Colonic mucosa (tissue), 4 donors: ENCODE data around the gene GRHL1. TPM values are rescaled to one million over a fixed set of nuclear protein-coding genes. Genes with fewer than 3 reads are reported as not detected.
A peak's percentile ranks its signal among the peaks of the same experiment; 100 is the strongest.

Experiments used
- DNase-seq: peaks from one replicate; pipeline ENCODE4 v3.0.0-alpha.2; 2020
- H3K27ac ChIP-seq: fragments of 200-600 bp; one replicate; pipeline ENCODE4 v1.8.0; 2021
- H3K27me3 ChIP-seq: fragments of 200-600 bp; one replicate; pipeline ENCODE4 v1.8.0; 2021
- H3K36me3 ChIP-seq: fragments of 200-600 bp; one replicate; pipeline ENCODE4 v1.8.0; 2021
- H3K4me1 ChIP-seq: fragments of 200-600 bp; one replicate; pipeline ENCODE4 v1.8.0; 2021; ENCODE audit warnings: mild to moderate bottlenecking
- H3K4me3 ChIP-seq: fragments of 200-600 bp; one replicate; pipeline ENCODE4 v1.8.0; 2021
- H3K9ac ChIP-seq, 2 donors: one replicate each; pipeline ENCODE4 v1.7.0; 2013; ENCODE audit warnings: control low read depth in 2 of 2, low read depth in 2 of 2, low read length in 2 of 2
- H3K9me3 ChIP-seq: fragments of 200-600 bp; one replicate; pipeline ENCODE4 v1.8.0; 2021
- CTCF ChIP-seq: fragments of 200-600 bp; IDR thresholded peaks from one replicate; pipeline ENCODE4 v1.8.0; 2022; ENCODE audit warnings: antibody characterized with exemption, mild to moderate bottlenecking
- intact Hi-C: fragments of 100-400 bp; cut with DNase I; formaldehyde crosslinking; loops from one replicate; pipeline ENCODE4 v1.14.1; 2022
- total RNA-seq, 2 donors: library from RNA; stranded (reverse); fragmentation: NEBNext Ultra II Directional in 1 of 2; extraction: Animal tissue kit (Norgen Biotek cat#: 25700) in 1 of 2; gene quantifications; one replicate each; pipeline ENCODE4 v1.2.1, GENCODE V29; 2021
- donor health status: healthy.
- donor health status: DM: no; HTN: no; CAD: no.
- donor health status: DM: no; HTN: no; CAD: no.

The GRHL1 gene
- total RNA-seq, 2 donors from 2014 or later, result 1.6 to 1.9 TPM

GRCh38 chr2:9981655-9982054 is 30.2 kb downstream of the GRHL1 start:
- DNase-seq, result no peak
- intact Hi-C loops, result loop anchor here (5.0 kb wide), 1 partner anchor 66 kb away; no protein-coding TSS in a partner anchor
- H3K27ac ChIP-seq, result no peak overlapping the region
- no peaks in the 10 kb centered on the region for H3K36me3 ChIP-seq
- no peaks in the 10 kb centered on the region for H3K4me1 ChIP-seq
- H3K9ac ChIP-seq, result no peak overlapping the region
- no peaks in the 10 kb centered on the region for H3K27me3 ChIP-seq
- no peak overlapping the region for H3K4me3 ChIP-seq
- no peak for TF ChIP-seq CTCF
- no peaks in the 10 kb centered on the region for H3K9me3 ChIP-seq

GRCh38 chr2:9982248-9982647 is 30.8 kb downstream of the GRHL1 start:
- Histone ChIP-seq H3K27ac (no peak overlapping the region), H3K4me3 (no peak overlapping the region), H3K9ac (no peak overlapping the region), H3K27me3 (no peaks in the 10 kb centered on the region), H3K36me3 (no peaks in the 10 kb centered on the region), H3K4me1 (no peaks in the 10 kb centered on the region), H3K9me3 (no peaks in the 10 kb centered on the region)
- intact Hi-C loops, result loop anchor here (5.0 kb wide), 1 partner anchor 65 kb away; no protein-coding TSS in a partner anchor
- TF ChIP-seq CTCF, result no peak
- no peak for DNase-seq

- intact Hi-C loops, result loop anchor here (5.0 kb wide), 1 partner anchor 64 kb away; no protein-coding TSS in a partner anchor
- H3K27ac ChIP-seq, result no peak overlapping the region
- TF ChIP-seq CTCF, result no peak
These were observed 31.4 kb downstream of the GRHL1 start for GRCh38 chr2:9982891-9983290.

GRCh38 chr2:9983401-9984216 is 32.1 kb downstream of the GRHL1 start:
- no peak for TF ChIP-seq CTCF
- Histone ChIP-seq H3K9ac (no peak overlapping the region), H3K27me3 (no peaks in the 10 kb centered on the region), H3K4me3 (no peak overlapping the region), H3K27ac (no peak overlapping the region), H3K36me3 (no peaks in the 10 kb centered on the region), H3K9me3 (no peaks in the 10 kb centered on the region), H3K4me1 (no peaks in the 10 kb centered on the region)
- intact Hi-C loops, result loop anchor here (5.0 kb wide), 1 partner anchor 64 kb away; no protein-coding TSS in a partner anchor
- DNase-seq, result no peak

More at GRCh38 chr2:9982891-9983290, 31.4 kb downstream of the GRHL1 start:
- Histone ChIP-seq H3K9me3 (no peaks in the 10 kb centered on the region), H3K27me3 (no peaks in the 10 kb centered on the region), H3K9ac (no peak overlapping the region), H3K4me3 (no peak overlapping the region), H3K36me3 (no peaks in the 10 kb centered on the region), H3K4me1 (no peaks in the 10 kb centered on the region)
- no peak for DNase-seq

- peak; percentile 79 for TF ChIP-seq CTCF
- no peaks in the 10 kb centered on the region for H3K9me3 ChIP-seq
- no peaks in the 10 kb centered on the region for H3K27me3 ChIP-seq
- no peaks in the 10 kb centered on the region for H3K4me1 ChIP-seq
- no peak for DNase-seq
- intact Hi-C loops, result loop anchor here (5.0 kb wide), 1 partner anchor 63 kb away; no protein-coding TSS in a partner anchor
- no peaks in the 10 kb centered on the region for H3K36me3 ChIP-seq
- peak overlapping the region; percentile 36 for H3K27ac ChIP-seq
- H3K9ac ChIP-seq, result no peak overlapping the region
- H3K4me3 ChIP-seq, result no peak overlapping the region
These were observed 32.8 kb downstream of the GRHL1 start for GRCh38 chr2:9984217-9984739.
